ENCODE data around the gene SAMD13. TPM values are rescaled to one million over a fixed set of nuclear protein-coding genes. Genes with fewer than 3 reads are reported as not detected.

SAMD13 gene
- total and polyA plus RNA-seq, 10 of the 15 experiments (the other 5 are each of a cell fraction or from before 2014, with no cell fraction given): 0.81 to 1.9 (median 1.2) TPM; not detected in 1

- POLR2A ChIA-PET: no interaction called here
- no peaks in the 10 kb centered on the region for H3K9me3 ChIP-seq (replicated peaks; ENCODE audit: control insufficient read depth, insufficient read depth, low read length)
- TF ChIP-seq, protein P1, sequence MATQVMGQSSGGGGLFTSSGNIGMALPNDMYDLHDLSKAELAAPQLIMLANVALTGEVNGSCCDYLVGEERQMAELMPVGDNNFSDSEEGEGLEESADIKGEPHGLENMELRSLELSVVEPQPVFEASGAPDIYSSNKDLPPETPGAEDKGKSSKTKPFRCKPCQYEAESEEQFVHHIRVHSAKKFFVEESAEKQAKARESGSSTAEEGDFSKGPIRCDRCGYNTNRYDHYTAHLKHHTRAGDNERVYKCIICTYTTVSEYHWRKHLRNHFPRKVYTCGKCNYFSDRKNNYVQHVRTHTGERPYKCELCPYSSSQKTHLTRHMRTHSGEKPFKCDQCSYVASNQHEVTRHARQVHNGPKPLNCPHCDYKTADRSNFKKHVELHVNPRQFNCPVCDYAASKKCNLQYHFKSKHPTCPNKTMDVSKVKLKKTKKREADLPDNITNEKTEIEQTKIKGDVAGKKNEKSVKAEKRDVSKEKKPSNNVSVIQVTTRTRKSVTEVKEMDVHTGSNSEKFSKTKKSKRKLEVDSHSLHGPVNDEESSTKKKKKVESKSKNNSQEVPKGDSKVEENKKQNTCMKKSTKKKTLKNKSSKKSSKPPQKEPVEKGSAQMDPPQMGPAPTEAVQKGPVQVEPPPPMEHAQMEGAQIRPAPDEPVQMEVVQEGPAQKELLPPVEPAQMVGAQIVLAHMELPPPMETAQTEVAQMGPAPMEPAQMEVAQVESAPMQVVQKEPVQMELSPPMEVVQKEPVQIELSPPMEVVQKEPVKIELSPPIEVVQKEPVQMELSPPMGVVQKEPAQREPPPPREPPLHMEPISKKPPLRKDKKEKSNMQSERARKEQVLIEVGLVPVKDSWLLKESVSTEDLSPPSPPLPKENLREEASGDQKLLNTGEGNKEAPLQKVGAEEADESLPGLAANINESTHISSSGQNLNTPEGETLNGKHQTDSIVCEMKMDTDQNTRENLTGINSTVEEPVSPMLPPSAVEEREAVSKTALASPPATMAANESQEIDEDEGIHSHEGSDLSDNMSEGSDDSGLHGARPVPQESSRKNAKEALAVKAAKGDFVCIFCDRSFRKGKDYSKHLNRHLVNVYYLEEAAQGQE (IDR thresholded peaks at IDR 0.05; ENCODE audit: low read depth, low read length): no peak
- TF ChIP-seq E4F1 (IDR thresholded peaks at IDR 0.05; ENCODE audit: borderline replicate concordance, partially characterized antibody): no peak
- no peak for TF ChIP-seq PBX3 (IDR thresholded peaks at IDR 0.05; ENCODE audit: insufficient replicate concordance, low read depth, low read length)
- RAD21 ChIA-PET (ENCODE audit: unreplicated experiment): no interaction called here
- ATAC-seq: no peak
- H3K4me1 ChIP-seq (ENCODE audit: control insufficient read depth, insufficient read depth, low read length): no peaks in the 10 kb centered on the region
- intact Hi-C loops (cut with micrococcal nuclease; ENCODE audit: unreplicated experiment) (no loop called here), in situ Hi-C loops (cut with MboI) (no loop called here)
- H4K20me1 ChIP-seq (ENCODE audit: control insufficient read depth, insufficient read depth): no peaks in the 10 kb centered on the region
- H3K79me2 ChIP-seq (ENCODE audit: control insufficient read depth, insufficient read depth, low read length): no peaks in the 10 kb centered on the region
- CTCF ChIA-PET: no interaction called here
- no peaks in the 10 kb centered on the region for H3K27me3 ChIP-seq (replicated peaks in 1 of 2; ENCODE audit: control insufficient read depth in 2 of 2, insufficient read depth in 2 of 2, low read length in 1 of 2)
- SMC1A ChIA-PET (ENCODE audit: uncharacterized antibody, unreplicated experiment): interaction anchor here (1.2 kb wide), 1 partner anchor 17 kb away, joined by 4 read pairs; no protein-coding TSS in a partner anchor
- no peak for DNase-seq (ENCODE audit: low read depth, low spot score)
- H3K4me3 ChIP-seq: no peak overlapping the region
- no peak overlapping the region for H3K9ac ChIP-seq (ENCODE audit: control insufficient read depth, insufficient read depth, low read length)
- no peak overlapping the region for H3K27ac ChIP-seq (ENCODE audit: control insufficient read depth, insufficient read depth)
- no TSS peak for BruUV-seq (replicated peaks)
- H3K4me2 ChIP-seq (ENCODE audit: control insufficient read depth, insufficient read depth): no peak overlapping the region
- no peak for FAIRE-seq
- no peaks in the 10 kb centered on the region for H3K36me3 ChIP-seq (ENCODE audit: control insufficient read depth in 2 of 2, insufficient read depth in 2 of 2, low read length in 1 of 2)
- WGBS (ENCODE audit: insufficient coverage, insufficient replicate concordance, low lambda C conversion rate, missing lambda C conversion rate): 79% methylated on average over 2 of the region's 2 CpGs
- no peak overlapping the region for H2AFZ ChIP-seq (ENCODE audit: control insufficient read depth, low read depth, low read length)
Observed at GRCh38 chr1:84366786-84367185, 65.3 kb downstream of the SAMD13 start.

Measured in GM12878 (cell line).